WTC11 (cell line): ENCODE results near the gene RPL38. TPM values are rescaled to one million over a fixed set of nuclear protein-coding genes. Genes with fewer than 3 reads are reported as not detected.

Source experiments
- ARID4B ChIP-seq: sonication (generic); formaldehyde crosslinking; IDR thresholded peaks from 2 replicates; pipeline ENCODE4 v1.8.0; 2023; ENCODE audit warnings: missing genetic modification reagents, mild to moderate bottlenecking, borderline replicate concordance
- E2F1 ChIP-seq: sonication (generic); formaldehyde crosslinking; IDR thresholded peaks from 2 replicates; pipeline ENCODE4 v1.8.0; 2022; ENCODE audit warnings: mild to moderate bottlenecking, missing genetic modification reagents
- E2F4 ChIP-seq: sonication (generic); formaldehyde crosslinking; IDR thresholded peaks from 2 replicates; pipeline ENCODE4 v1.8.1; 2022; ENCODE audit warnings: low read depth, mild to moderate bottlenecking, moderate library complexity, missing genetic modification reagents, borderline replicate concordance
- E2F5 ChIP-seq: sonication (generic); formaldehyde crosslinking; IDR thresholded peaks from 2 replicates; pipeline ENCODE4 v1.8.1; 2022; ENCODE audit warnings: mild to moderate bottlenecking, moderate library complexity, missing genetic modification reagents
- EMX1 ChIP-seq: fragments of 250-450 bp; sonication (Bioruptor Pico); IDR thresholded peaks from 2 replicates; pipeline ENCODE4 v1.8.0; 2021; ENCODE audit warnings: mild to moderate bottlenecking
- ERG ChIP-seq: fragments of 250-450 bp; sonication (Bioruptor Pico); IDR thresholded peaks from 2 replicates; pipeline ENCODE4 v1.8.0; 2021; ENCODE audit warnings: mild to moderate bottlenecking
- ETV6 ChIP-seq: sonication (generic); formaldehyde crosslinking; IDR thresholded peaks from 2 replicates; pipeline ENCODE4 v1.8.1; 2022; ENCODE audit warnings: mild to moderate bottlenecking, missing genetic modification reagents
- FOXK1 ChIP-seq: sonication (generic); formaldehyde crosslinking; IDR thresholded peaks from 2 replicates; pipeline ENCODE4 v1.8.0; 2022; ENCODE audit warnings: mild to moderate bottlenecking, moderate library complexity, missing genetic modification reagents
- FOXP4 ChIP-seq: sonication (generic); formaldehyde crosslinking; IDR thresholded peaks from 2 replicates; pipeline ENCODE4 v1.8.0; 2022; ENCODE audit warnings: mild to moderate bottlenecking, missing genetic modification reagents
- GABPB1 ChIP-seq: sonication (generic); formaldehyde crosslinking; IDR thresholded peaks from 2 replicates; pipeline ENCODE4 v1.8.1; 2023; ENCODE audit warnings: mild to moderate bottlenecking, missing genetic modification reagents
- HMGXB4 ChIP-seq: sonication (generic); formaldehyde crosslinking; IDR thresholded peaks from 2 replicates; pipeline ENCODE4 v1.8.1; 2023; ENCODE audit warnings: mild to moderate bottlenecking, moderate library complexity, missing genetic modification reagents
- IRF2 ChIP-seq: sonication (generic); formaldehyde crosslinking; IDR thresholded peaks from 2 replicates; pipeline ENCODE4 v1.8.0; 2022; ENCODE audit warnings: low read depth, missing genetic modification reagents, borderline replicate concordance
- KAT7 ChIP-seq: sonication (generic); formaldehyde crosslinking; IDR thresholded peaks from 2 replicates; pipeline ENCODE4 v1.8.1; 2023; ENCODE audit warnings: missing genetic modification reagents, mild to moderate bottlenecking, borderline replicate concordance
- PREB ChIP-seq: sonication (generic); formaldehyde crosslinking; IDR thresholded peaks from 2 replicates; pipeline ENCODE4 v1.8.1; 2022; ENCODE audit warnings: mild to moderate bottlenecking, missing genetic modification reagents, moderate library complexity, borderline replicate concordance
- SMAD3 ChIP-seq: sonication (generic); formaldehyde crosslinking; IDR thresholded peaks from 2 replicates; pipeline ENCODE4 v1.8.0; 2022; ENCODE audit warnings: missing genetic modification reagents, mild to moderate bottlenecking, borderline replicate concordance
- SP1 ChIP-seq: sonication (generic); formaldehyde crosslinking; conservative IDR thresholded peaks from 2 replicates; pipeline ENCODE4 v1.8.1; 2022; ENCODE audit warnings: missing genetic modification reagents
- ZNF232 ChIP-seq: sonication (generic); formaldehyde crosslinking; IDR thresholded peaks from 2 replicates; pipeline ENCODE4 v1.8.0; 2022; ENCODE audit warnings: mild to moderate bottlenecking, missing genetic modification reagents
- total RNA-seq: library from RNA; stranded (reverse); gene quantifications from 3 replicates; pipeline ENCODE4 v1.2.3, GENCODE V29; 2021

The RPL38 gene
- total RNA-seq, 1 experiment from 2014 or later = 1,170 TPM

GRCh38 chr17:74203439-74204240 lies at the start of gene RPL38 (continued):
- TF ChIP-seq ERG (CRISPR knock-in tag) (peak; percentile 64; the same call in 1 of the 2 replicates), E2F1 (CRISPR knock-in tag) (0 out of 2 replicates have a peak, but pooled peaks have one; percentile 28), GABPB1 (CRISPR knock-in tag) (peak; percentile 81), SMAD3 (CRISPR knock-in tag) (peak; percentile 17), FOXP4 (CRISPR knock-in tag) (peak; percentile 70; the same call in 1 of the 2 replicates), ZNF232 (CRISPR knock-in tag) (peak; percentile 10; the same call in 1 of the 2 replicates), E2F5 (CRISPR knock-in tag) (no peak), ARID4B (CRISPR knock-in tag) (no peak; the same call in 1 of the 2 replicates), HMGXB4 (CRISPR knock-in tag) (peak; percentile 50; the same call in 1 of the 2 replicates), E2F4 (CRISPR knock-in tag) (no peak), PREB (CRISPR knock-in tag) (peak; percentile 28; the same call in 1 of the 2 replicates), FOXK1 (CRISPR knock-in tag) (peak; percentile 36), IRF2 (no peak), KAT7 (CRISPR knock-in tag) (0 out of 2 replicates have a peak, but pooled peaks have one; percentile 40), EMX1 (CRISPR knock-in tag) (peak; percentile 78), SP1 (CRISPR knock-in tag) (peak; percentile 90), ETV6 (peak; percentile 84)
